ENCODE measurements around the gene CHMP4A.

DNA sequence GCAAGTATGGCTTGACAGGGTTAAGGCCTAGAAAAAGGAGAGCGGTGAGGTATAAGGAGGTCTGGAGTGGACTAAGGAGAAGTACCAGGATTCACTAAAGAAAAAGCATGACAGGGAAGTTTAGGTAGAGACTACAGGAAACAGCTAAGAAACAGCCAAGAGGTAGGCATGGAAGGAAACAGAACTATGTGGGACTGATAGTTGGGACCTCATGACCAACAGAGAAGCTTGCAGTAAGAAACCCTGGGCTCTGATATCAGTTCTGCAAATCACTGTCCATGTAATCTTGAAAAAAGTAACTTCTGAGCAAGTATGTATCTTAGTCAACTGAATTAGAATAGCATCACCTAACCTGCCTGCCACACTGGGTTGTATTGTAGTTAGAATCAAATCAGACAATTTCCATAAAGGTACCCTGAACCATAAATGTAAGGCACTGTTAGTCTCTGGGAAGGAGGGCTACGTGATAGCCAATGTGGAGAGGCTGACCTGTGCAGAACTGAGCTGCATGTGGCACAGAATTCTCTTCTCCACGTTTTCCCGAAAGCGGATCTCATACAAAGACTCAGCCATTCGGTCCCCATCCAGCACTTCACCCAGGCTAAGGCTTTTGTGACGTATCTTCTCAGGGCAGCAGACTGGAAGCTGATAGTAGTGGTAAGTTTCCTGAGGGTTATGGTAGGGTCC lies 19.0 kb downstream of the CHMP4A start:
- TF ChIP-seq L3MBTL2 (conservative IDR thresholded peaks at IDR 0.05) (no peak), HDGF (IDR thresholded peaks at IDR 0.05; ENCODE audit: borderline replicate concordance) (no peak), SP1 (IDR thresholded peaks at IDR 0.05) (no peak), CTBP1 (IDR thresholded peaks at IDR 0.05; ENCODE audit: borderline replicate concordance) (no peak), ZNF384 (IDR thresholded peaks at IDR 0.05) (no peak), BHLHE40 (IDR thresholded peaks at IDR 0.05; ENCODE audit: borderline replicate concordance) (no peak)
